HepG2 (cell line): ENCODE results near the gene FRMD4B. TPM values are rescaled to one million over a fixed set of nuclear protein-coding genes. Genes with fewer than 3 reads are reported as not detected.

Experiments used
- ATAC-seq: fragments of 200-7000 bp; cut with Tn5 transposase; 3 replicates; pipeline ENCODE4 v1.9.1; 2020; ENCODE audit warnings: mild to moderate bottlenecking, moderate library complexity
- BruUV-seq: library from RNA; stranded (reverse); fragments of 400-500 nt; replicated peaks from 2 replicates; lab custom pipeline; 2021; lab: Mats Ljungman, UMichigan
- CTCF ChIA-PET: fragments of 300-600 bp; formaldehyde crosslinking; extraction: SDS; loops from one replicate; lab custom pipeline; 2021; ENCODE audit warnings: low total read pairs, inconsistent platforms, low intra/inter-chr PET ratio; lab: Yijun Ruan, JAX
- POLR2A ChIA-PET: fragments of 350-600 bp; sonication (Branson Sonifier 250); formaldehyde crosslinking; loops from one replicate; lab custom pipeline; 2020; ENCODE audit warnings: antibody characterized with exemption, inconsistent platforms; lab: Yijun Ruan, JAX
- DNase-seq: peaks from one replicate; pipeline ENCODE4 v3.0.0-alpha.2; 2015; ENCODE audit warnings: low spot score
- FAIRE-seq: peaks from 3 replicates; lab custom pipeline; 2011; peaks lifted over from hg19 to GRCh38; lab: Jason Lieb, UNC
- H2AFZ ChIP-seq: one replicate; pipeline ENCODE4 v1.6.1; 2011; ENCODE audit warnings: low read length, inconsistent platforms
- H3K27ac ChIP-seq: fragments of 300-600 bp; 3 replicates; pipeline ENCODE4 v1.8.0; 2011; ENCODE audit warnings: mixed run types, mild to moderate bottlenecking, mixed read lengths, low read length, inconsistent platforms; ENCODE audit not compliant: insufficient read depth; ENCODE audit errors: extremely low read length
- H3K27me3 ChIP-seq, 2 experiments: fragments of 200-600 bp in 1 of 2; 2 replicates in 1 of 2; 3 replicates in 1 of 2; pipeline versions ENCODE4 v1.6.0 to v1.8.0; 2011; ENCODE audit warnings: low read length in 2 of 2, mild to moderate bottlenecking in 2 of 2, moderate library complexity in 2 of 2, inconsistent platforms in 1 of 2; ENCODE audit not compliant: insufficient read depth in 2 of 2, control insufficient read depth in 1 of 2
- H3K36me3 ChIP-seq, 2 experiments: fragments of 200-600 bp in 1 of 2; replicated peaks in 1 of 2; 2 replicates in 1 of 2; 3 replicates in 1 of 2; pipeline versions ENCODE4 v1.5.1 to v1.8.0; 2011; ENCODE audit warnings: low read length in 2 of 2, inconsistent platforms in 1 of 2; ENCODE audit not compliant: insufficient read depth in 2 of 2, control insufficient read depth in 1 of 2
- H3K4me1 ChIP-seq: 2 replicates; pipeline ENCODE4 v1.5.1; 2012; ENCODE audit warnings: low read length, inconsistent platforms; ENCODE audit not compliant: insufficient read depth
- H3K4me2 ChIP-seq: 2 replicates; pipeline ENCODE4 v1.6.0; 2011; ENCODE audit warnings: low read depth, low read length, inconsistent platforms
- H3K4me3 ChIP-seq, 3 experiments: fragments of 200-600 bp in 1 of 3; sonication (generic), shearing (Covaris generic) in 1 of 3; replicated peaks in 1 of 3; 2 replicates each; pipeline ENCODE4 v1.5.1; 2011 to 2016; ENCODE audit warnings: low read length in 3 of 3, inconsistent platforms in 2 of 3, low read depth in 2 of 3, mild to moderate bottlenecking in 2 of 3, control low read depth in 1 of 3, mixed read lengths in 1 of 3; ENCODE audit not compliant: insufficient read depth in 1 of 3
- H3K79me2 ChIP-seq: one replicate; pipeline ENCODE4 v1.6.1; 2011; ENCODE audit warnings: low read length, inconsistent platforms; ENCODE audit not compliant: insufficient read depth
- H3K9ac ChIP-seq: 2 replicates; pipeline ENCODE4 v1.6.0; 2011; ENCODE audit warnings: mild to moderate bottlenecking, low read depth, low read length, inconsistent platforms; ENCODE audit not compliant: insufficient read depth
- H3K9me3 ChIP-seq: 2 replicates; pipeline ENCODE4 v1.5.1; 2012; ENCODE audit warnings: mild to moderate bottlenecking, low read length
- H4K20me1 ChIP-seq: 2 replicates; pipeline ENCODE4 v1.6.0; 2011; ENCODE audit warnings: inconsistent platforms, mild to moderate bottlenecking, low read length, moderate library complexity; ENCODE audit not compliant: insufficient read depth
- AKAP8 ChIP-seq: sonication (generic); formaldehyde crosslinking; IDR thresholded peaks from 2 replicates; pipeline ENCODE4 v1.5.1; 2020; ENCODE audit warnings: mild to moderate bottlenecking, missing genetic modification reagents
- HOXA5 ChIP-seq: sonication (generic); formaldehyde crosslinking; IDR thresholded peaks from 2 replicates; pipeline ENCODE4 v1.4.0; 2020; ENCODE audit warnings: missing genetic modification reagents
- JUN ChIP-seq: sonication (generic); formaldehyde crosslinking; IDR thresholded peaks from 2 replicates; pipeline ENCODE4 v1.4.0; 2020; ENCODE audit warnings: mild to moderate bottlenecking, missing genetic modification reagents
- POLR2G ChIP-seq: fragments of 200-400 bp; formaldehyde crosslinking; IDR thresholded peaks from 2 replicates; pipeline ENCODE4 v1.6.1; 2018; ENCODE audit warnings: mild to moderate bottlenecking, low read depth, low read length, moderate library complexity
- STAG1 ChIP-seq: sonication (generic); formaldehyde crosslinking; IDR thresholded peaks from 2 replicates; pipeline ENCODE4 v1.4.0; 2020; ENCODE audit warnings: missing genetic modification reagents
- ZNF652 ChIP-seq: IDR thresholded peaks from 2 replicates; pipeline ENCODE4 v1.6.1; 2016; ENCODE audit warnings: low read depth, borderline replicate concordance
- WGBS: methylation state at CpG from one replicate; pipeline ENCODE4 v1.1.6; 2017; ENCODE audit warnings: low lambda C conversion rate; 5-methylcytosine and 5-hydroxymethylcytosine counted together
- in situ Hi-C: cut with HindIII; loops from 2 replicates; pipeline ENCODE4 v1.10.0; 2017; ENCODE audit warnings: low pct_unique_long_range_greater_than_20kb; ENCODE audit not compliant: extremely low pct_ligation_motif_present
- intact Hi-C: fragments of 100-400 bp; cut with micrococcal nuclease; formaldehyde crosslinking; loops from one replicate; pipeline ENCODE4 v1.10.0; 2022; ENCODE audit not compliant: unreplicated experiment
- polyA plus RNA-seq, 8 experiments: library from polyadenylated mRNA; depleted of rRNA in 3 of 8; stranded (reverse) in 7 of 8; unstranded in 1 of 8; fragments of >200 nt; fragmentation: Illumina TruSeq in 4 of 8; extraction: Trizol in 4 of 8; gene quantifications; 2 replicates each; pipeline versions ENCODE4 v1.2.1 to v1.2.3, GENCODE V29; 2011 to 2016; ENCODE audit warnings: low read depth in 4 of 8, missing spikeins in 1 of 8, mixed read lengths in 1 of 8; ENCODE audit not compliant: insufficient read depth in 1 of 8
- total RNA-seq, 5 experiments: library from RNA; depleted of rRNA; stranded (reverse); fragments of >200 nt; fragmentation: Illumina TruSeq; extraction: Trizol; gene quantifications; 2 replicates each; pipeline ENCODE4 v1.2.3, GENCODE V29; 2016; ENCODE audit warnings: low read depth in 1 of 5
- TF ChIP-seq, protein P1 (sequence below): sonication (generic); formaldehyde crosslinking; IDR thresholded peaks from 2 replicates; pipeline ENCODE4 v1.5.0; 2020; ENCODE audit warnings: mild to moderate bottlenecking, missing genetic modification reagents, moderate library complexity

FRMD4B gene
- total and polyA plus RNA-seq, 2 of the 13 experiments (the other 11 are each of a cell fraction or from before 2014, with no cell fraction given) = 3.0 to 3.3 TPM

- Histone ChIP-seq H3K36me3 (no peaks in the 10 kb centered on the region), H3K4me3 (no peak overlapping the region), H3K27me3 (no peaks in the 10 kb centered on the region; a peak in 1 of 5 replicates), H3K79me2 (no peaks in the 10 kb centered on the region), H3K4me1 (peaks cover 9% of the 10 kb centered on the region), H3K9ac (no peak overlapping the region), H3K9me3 (no peaks in the 10 kb centered on the region), H4K20me1 (no peaks in the 10 kb centered on the region), H2AFZ (no peak overlapping the region), H3K27ac (no peak overlapping the region), H3K4me2 (no peak overlapping the region)
- no peak for FAIRE-seq
- in situ Hi-C loops = no loop called here
- 15% methylated on average over 2 of the region's 2 CpGs for WGBS
- no TSS peak for BruUV-seq
- CTCF ChIA-PET = no interaction called here
- intact Hi-C loops = no loop called here
- no peak for DNase-seq
- no peak for TF ChIP-seq HOXA5 (CRISPR knock-in tag)
- TF ChIP-seq AKAP8 (CRISPR knock-in tag) = no peak
- no peak for TF ChIP-seq JUN (CRISPR knock-in tag)
- ATAC-seq = no peak
- POLR2A ChIA-PET = no interaction called here
Measured at GRCh38 chr3:69325151-69325550, 60.7 kb downstream of the FRMD4B start.

DNA sequence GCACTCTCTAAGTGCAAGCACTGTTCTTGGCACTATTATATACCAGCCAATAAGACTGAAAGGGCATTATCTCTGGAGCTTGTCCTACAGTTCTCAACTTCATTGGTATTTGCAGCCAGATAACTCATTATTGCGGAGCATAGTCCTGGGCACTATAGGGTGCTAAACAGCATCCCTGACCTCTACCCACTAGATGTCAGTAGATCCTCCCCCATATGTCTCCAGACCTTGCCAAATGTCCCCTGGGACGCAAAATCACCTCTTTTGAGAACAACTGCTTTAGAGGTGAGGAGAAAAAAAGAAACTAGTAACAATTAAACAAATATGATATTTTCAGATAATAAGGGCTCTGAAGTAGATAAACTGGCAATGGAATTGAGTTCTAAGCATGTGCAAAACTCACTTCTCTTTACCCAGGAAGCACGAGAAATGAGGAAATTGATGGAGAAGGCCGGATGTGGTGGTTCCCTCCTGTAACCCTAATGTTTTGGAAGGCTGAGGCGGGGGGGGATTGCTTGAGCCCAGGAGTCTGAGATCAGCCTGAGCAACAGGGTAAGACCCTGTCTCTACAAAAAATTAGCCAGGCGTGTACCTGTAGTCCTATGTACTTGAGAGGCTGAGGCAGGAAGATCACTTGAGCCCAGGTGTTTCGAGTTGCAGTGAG lies 61.4 kb downstream of the FRMD4B start:
- BruUV-seq = no TSS peak
- ATAC-seq (peak; percentile 91), DNase-seq (peak; percentile 7), FAIRE-seq (peak; percentile 8)
- no peak overlapping the region for H3K4me2 ChIP-seq
- no peaks in the 10 kb centered on the region for H3K36me3 ChIP-seq
- H3K4me3 ChIP-seq = no peak overlapping the region
- intact Hi-C loops = loop anchor here (5.0 kb wide), 1 partner anchor 88 kb away; no protein-coding TSS in a partner anchor
- peaks cover 9% of the 10 kb centered on the region for H3K4me1 ChIP-seq
- no peak overlapping the region for H3K9ac ChIP-seq
- in situ Hi-C loops = loop anchor here (5.0 kb wide), 1 partner anchor 348 kb away; no protein-coding TSS in a partner anchor
- no peak overlapping the region for H3K27ac ChIP-seq
- H3K79me2 ChIP-seq = no peaks in the 10 kb centered on the region
- H3K27me3 ChIP-seq = no peaks in the 10 kb centered on the region; a peak in 1 of 5 replicates
- H4K20me1 ChIP-seq = no peaks in the 10 kb centered on the region
- POLR2A ChIA-PET = no interaction called here
- H2AFZ ChIP-seq = no peak overlapping the region
- CTCF ChIA-PET = no interaction called here
- no peaks in the 10 kb centered on the region for H3K9me3 ChIP-seq
- TF ChIP-seq, protein P1, sequence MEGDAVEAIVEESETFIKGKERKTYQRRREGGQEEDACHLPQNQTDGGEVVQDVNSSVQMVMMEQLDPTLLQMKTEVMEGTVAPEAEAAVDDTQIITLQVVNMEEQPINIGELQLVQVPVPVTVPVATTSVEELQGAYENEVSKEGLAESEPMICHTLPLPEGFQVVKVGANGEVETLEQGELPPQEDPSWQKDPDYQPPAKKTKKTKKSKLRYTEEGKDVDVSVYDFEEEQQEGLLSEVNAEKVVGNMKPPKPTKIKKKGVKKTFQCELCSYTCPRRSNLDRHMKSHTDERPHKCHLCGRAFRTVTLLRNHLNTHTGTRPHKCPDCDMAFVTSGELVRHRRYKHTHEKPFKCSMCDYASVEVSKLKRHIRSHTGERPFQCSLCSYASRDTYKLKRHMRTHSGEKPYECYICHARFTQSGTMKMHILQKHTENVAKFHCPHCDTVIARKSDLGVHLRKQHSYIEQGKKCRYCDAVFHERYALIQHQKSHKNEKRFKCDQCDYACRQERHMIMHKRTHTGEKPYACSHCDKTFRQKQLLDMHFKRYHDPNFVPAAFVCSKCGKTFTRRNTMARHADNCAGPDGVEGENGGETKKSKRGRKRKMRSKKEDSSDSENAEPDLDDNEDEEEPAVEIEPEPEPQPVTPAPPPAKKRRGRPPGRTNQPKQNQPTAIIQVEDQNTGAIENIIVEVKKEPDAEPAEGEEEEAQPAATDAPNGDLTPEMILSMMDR (CRISPR knock-in tag) = peak; percentile 47
- TF ChIP-seq POLR2G (no peak), STAG1 (CRISPR knock-in tag) (peak; percentile 47), ZNF652 (CRISPR knock-in tag) (0 out of 2 replicates have a peak, but pooled peaks have one; percentile 32)
- WGBS = 39% methylated on average over 7 of the region's 7 CpGs
